CD14-positive monocyte (primary cell): ENCODE data around the gene CCNL1. TPM values are rescaled to one million over a fixed set of nuclear protein-coding genes. Genes with fewer than 3 reads are reported as not detected.

Experiments
- DNase-seq, 3 donors: peaks; one replicate each; pipeline ENCODE4 v3.0.0-alpha.2; 2011 to 2022
- H2AFZ ChIP-seq: 2 replicates; pipeline ENCODE4 v1.6.0; 2012; ENCODE audit warnings: mild to moderate bottlenecking, low read depth, low read length, inconsistent platforms; ENCODE audit not compliant: insufficient read depth, poor library complexity, severe bottlenecking
- H3K27ac ChIP-seq, 2 donors: 1 replicate in 1 of 2; 2 replicates in 1 of 2; pipeline ENCODE4 v1.5.1; 2012 to 2013; ENCODE audit warnings: low read length in 2 of 2, control low read depth in 1 of 2, inconsistent platforms in 1 of 2, low read depth in 1 of 2, mild to moderate bottlenecking in 1 of 2
- H3K27me3 ChIP-seq, 2 donors: one replicate each; pipeline versions ENCODE4 v1.6.0 to v1.6.1; 2011 to 2013; ENCODE audit warnings: low read length in 2 of 2; ENCODE audit not compliant: control insufficient read depth in 2 of 2, insufficient read depth in 2 of 2
- H3K36me3 ChIP-seq, 2 donors: replicated peaks in 1 of 2; 1 replicate in 1 of 2; 2 replicates in 1 of 2; pipeline versions ENCODE4 v1.5.1 to v1.6.1; 2012 to 2013; ENCODE audit warnings: low read length in 2 of 2, control low read depth in 1 of 2, inconsistent platforms in 1 of 2, mild to moderate bottlenecking in 1 of 2; ENCODE audit not compliant: insufficient read depth in 2 of 2, control insufficient read depth in 1 of 2
- H3K4me1 ChIP-seq, 2 donors: 1 replicate in 1 of 2; 2 replicates in 1 of 2; pipeline versions ENCODE4 v1.5.1 to v1.6.1; 2012 to 2013; ENCODE audit warnings: low read length in 2 of 2, control low read depth in 1 of 2, inconsistent platforms in 1 of 2, mild to moderate bottlenecking in 1 of 2, moderate library complexity in 1 of 2; ENCODE audit not compliant: insufficient read depth in 2 of 2, control insufficient read depth in 1 of 2
- H3K4me2 ChIP-seq: replicated peaks from 2 replicates; pipeline ENCODE3; 2012; ENCODE audit warnings: low read length, moderate library complexity, mild to moderate bottlenecking; ENCODE audit not compliant: poor library complexity, severe bottlenecking; ENCODE audit errors: extremely low read depth
- H3K4me3 ChIP-seq, 3 experiments: fragments of 200-600 bp in 1 of 3; sonication (generic) in 1 of 3; replicated peaks in 1 of 3; 1 replicate in 2 of 3; 2 replicates in 1 of 3; pipeline ENCODE4 v1.5.1; 2011 to 2013; ENCODE audit warnings: low read length in 3 of 3, mild to moderate bottlenecking in 3 of 3, control low read depth in 2 of 3, low read depth in 2 of 3, inconsistent platforms in 1 of 3, moderate library complexity in 1 of 3
- H3K79me2 ChIP-seq: 2 replicates; pipeline ENCODE4 v1.6.0; 2012; ENCODE audit warnings: mild to moderate bottlenecking, control low read depth, inconsistent platforms, low read length, moderate library complexity; ENCODE audit not compliant: insufficient read depth
- H3K9ac ChIP-seq: 2 replicates; pipeline ENCODE4 v1.6.0; 2017; ENCODE audit warnings: low read length, mild to moderate bottlenecking; ENCODE audit not compliant: insufficient read depth, poor library complexity, severe bottlenecking
- H3K9me3 ChIP-seq, 2 donors: replicated peaks in 1 of 2; 1 replicate in 1 of 2; 2 replicates in 1 of 2; pipeline versions ENCODE4 v1.5.1 to v1.6.1; 2012 to 2013; ENCODE audit warnings: low read length in 2 of 2, control low read depth in 1 of 2; ENCODE audit not compliant: control insufficient read depth in 1 of 2, insufficient read depth in 1 of 2
- H4K20me1 ChIP-seq: 2 replicates; pipeline ENCODE4 v1.6.0; 2012; ENCODE audit warnings: mild to moderate bottlenecking, low read length, control low read depth, moderate library complexity; ENCODE audit not compliant: insufficient read depth
- H3K27ac Mint-ChIP-seq, 7 donors: one replicate each; pipeline ENCODE4 v1.8.0; 2020; ENCODE audit warnings: mild to moderate bottlenecking in 7 of 7, mixed read lengths in 7 of 7, moderate library complexity in 6 of 7, inconsistent platforms in 2 of 7
- H3K27me3 Mint-ChIP-seq, 3 donors: one replicate each; pipeline ENCODE4 v1.8.0; 2021 to 2022; ENCODE audit warnings: low read depth in 3 of 3, mild to moderate bottlenecking in 3 of 3, mixed read lengths in 3 of 3, moderate library complexity in 3 of 3, inconsistent platforms in 1 of 3
- H3K36me3 Mint-ChIP-seq, 2 donors: one replicate each; pipeline ENCODE4 v1.8.0; 2020; ENCODE audit warnings: mixed read lengths in 2 of 2, inconsistent platforms in 1 of 2, mild to moderate bottlenecking in 1 of 2
- H3K4me1 Mint-ChIP-seq: one replicate; pipeline ENCODE4 v1.8.0; 2020; ENCODE audit warnings: mild to moderate bottlenecking, mixed read lengths
- H3K4me3 Mint-ChIP-seq, 2 donors: one replicate each; pipeline ENCODE4 v1.8.0; 2020; ENCODE audit warnings: mild to moderate bottlenecking in 2 of 2, mixed read lengths in 2 of 2, moderate library complexity in 1 of 2
- H3K9me3 Mint-ChIP-seq, 7 donors: one replicate each; pipeline ENCODE4 v1.8.0; 2020 to 2022; ENCODE audit warnings: mixed read lengths in 7 of 7, mild to moderate bottlenecking in 6 of 7, moderate library complexity in 6 of 7, inconsistent platforms in 2 of 7
- WGBS: methylation state at CpG from one replicate; pipeline ENCODE4 v1.1.5; 2013; ENCODE audit warnings: missing lambda C conversion rate; ENCODE audit not compliant: insufficient coverage; 5-methylcytosine and 5-hydroxymethylcytosine counted together
- intact Hi-C, 2 donors: fragments of 100-400 bp; cut with micrococcal nuclease; formaldehyde crosslinking; loops; one replicate each; pipeline versions ENCODE4 v1.15.0 to v1.15.1; 2023
- polyA plus RNA-seq, 3 donors: library from polyadenylated mRNA; depleted of rRNA in 1 of 3; unstranded in 2 of 3; stranded (reverse) in 1 of 3; fragments of 300-500 nt in 2 of 3; fragments of >200 nt in 1 of 3; fragmentation: Illumina TruSeq in 2 of 3; gene quantifications; 1 replicate in 2 of 3; 2 replicates in 1 of 3; pipeline ENCODE4 v1.2.3, GENCODE V29; 2012 to 2021
- TF ChIP-seq, protein P1 (sequence below): fragments of 200-600 bp; IDR thresholded peaks from one replicate; pipeline ENCODE4 v1.8.0; 2022; ENCODE audit warnings: antibody characterized with exemption, mild to moderate bottlenecking

CCNL1 gene
- polyA plus RNA-seq, 3 donors: 32.0 to 751 (median 42.3) TPM

DNA sequence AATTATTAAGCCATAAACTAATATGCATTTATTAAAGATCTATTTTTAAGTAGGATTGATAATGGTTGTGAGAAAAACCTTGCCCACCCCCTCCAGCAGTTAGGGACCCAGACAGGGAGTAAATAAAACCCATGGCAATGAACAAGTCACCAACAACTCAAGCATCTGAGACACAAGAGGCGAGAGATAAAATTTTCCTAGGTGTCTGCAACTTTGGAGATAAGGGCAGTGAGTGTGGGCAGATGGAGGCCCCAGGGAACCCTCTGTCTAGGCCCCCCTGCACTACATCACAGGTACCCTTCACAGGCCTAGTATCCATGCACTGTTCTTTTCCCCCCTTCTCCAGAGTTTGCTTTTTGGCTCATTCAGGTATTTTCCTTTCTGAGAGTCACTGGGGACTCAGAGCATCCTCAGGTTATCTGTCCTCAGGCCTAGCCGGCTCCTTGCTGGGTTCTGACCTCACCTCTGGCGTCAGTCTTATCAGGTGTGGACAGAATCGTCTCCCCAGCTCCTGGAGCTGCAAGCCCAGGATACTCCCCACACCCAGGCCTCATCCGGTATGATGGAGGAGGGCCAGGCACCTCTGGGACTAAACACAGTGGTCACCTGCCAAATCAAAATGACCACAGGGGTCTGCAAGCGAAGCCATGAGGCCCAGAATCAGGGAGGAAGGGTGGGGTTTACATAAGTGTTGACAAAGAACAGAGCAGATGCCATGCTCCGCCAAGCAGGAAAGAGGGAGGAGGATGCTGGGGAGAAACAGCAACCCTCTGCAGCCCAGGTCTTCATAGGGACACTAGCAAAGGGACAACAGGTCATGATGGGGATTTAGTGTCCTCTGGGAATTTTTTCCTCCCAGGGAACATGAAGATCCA, 50.4 kb downstream of the CCNL1 start:
- no peak for DNase-seq
- intact Hi-C loops: no loop called here
- Histone ChIP-seq H2AFZ (no peak overlapping the region), H3K9ac (no peak overlapping the region), H3K27ac (no peak overlapping the region), H3K4me2 (no peak overlapping the region), H4K20me1 (no peaks in the 10 kb centered on the region), H3K36me3 (no peaks in the 10 kb centered on the region), H3K79me2 (no peaks in the 10 kb centered on the region), H3K27me3 (no peaks in the 10 kb centered on the region), H3K4me1 (no peaks in the 10 kb centered on the region), H3K4me3 (no peak overlapping the region), H3K9me3 (no peaks in the 10 kb centered on the region)
- TF ChIP-seq, protein P1, sequence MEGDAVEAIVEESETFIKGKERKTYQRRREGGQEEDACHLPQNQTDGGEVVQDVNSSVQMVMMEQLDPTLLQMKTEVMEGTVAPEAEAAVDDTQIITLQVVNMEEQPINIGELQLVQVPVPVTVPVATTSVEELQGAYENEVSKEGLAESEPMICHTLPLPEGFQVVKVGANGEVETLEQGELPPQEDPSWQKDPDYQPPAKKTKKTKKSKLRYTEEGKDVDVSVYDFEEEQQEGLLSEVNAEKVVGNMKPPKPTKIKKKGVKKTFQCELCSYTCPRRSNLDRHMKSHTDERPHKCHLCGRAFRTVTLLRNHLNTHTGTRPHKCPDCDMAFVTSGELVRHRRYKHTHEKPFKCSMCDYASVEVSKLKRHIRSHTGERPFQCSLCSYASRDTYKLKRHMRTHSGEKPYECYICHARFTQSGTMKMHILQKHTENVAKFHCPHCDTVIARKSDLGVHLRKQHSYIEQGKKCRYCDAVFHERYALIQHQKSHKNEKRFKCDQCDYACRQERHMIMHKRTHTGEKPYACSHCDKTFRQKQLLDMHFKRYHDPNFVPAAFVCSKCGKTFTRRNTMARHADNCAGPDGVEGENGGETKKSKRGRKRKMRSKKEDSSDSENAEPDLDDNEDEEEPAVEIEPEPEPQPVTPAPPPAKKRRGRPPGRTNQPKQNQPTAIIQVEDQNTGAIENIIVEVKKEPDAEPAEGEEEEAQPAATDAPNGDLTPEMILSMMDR: no peak
- Mint-ChIP-seq H3K36me3 (no peaks in the 10 kb centered on the region), H3K4me1 (no peaks in the 10 kb centered on the region), H3K27me3 (peaks cover 2% of the 10 kb centered on the region in 3 donors), H3K9me3 (no peaks in the 10 kb centered on the region), H3K4me3 (no peak overlapping the region), H3K27ac (no peak overlapping the region)
- 82% methylated on average over 5 of the region's 7 CpGs for WGBS

GRCh38 chr3:157107644-157108133, 52.3 kb downstream of the CCNL1 start:
- H3K36me3 ChIP-seq: no peaks in the 10 kb centered on the region
- no peak for DNase-seq
- Mint-ChIP-seq H3K36me3 (no peaks in the 10 kb centered on the region), H3K27ac (no peak overlapping the region), H3K4me3 (no peak overlapping the region), H3K27me3 (peaks cover 2% of the 10 kb centered on the region in 3 donors), H3K4me1 (no peaks in the 10 kb centered on the region), H3K9me3 (no peaks in the 10 kb centered on the region)
- H3K79me2 ChIP-seq: no peaks in the 10 kb centered on the region
- no peaks in the 10 kb centered on the region for H3K4me1 ChIP-seq
- no peak overlapping the region for H3K4me2 ChIP-seq
- H3K27ac ChIP-seq: no peak overlapping the region
- no peaks in the 10 kb centered on the region for H4K20me1 ChIP-seq
- no peaks in the 10 kb centered on the region for H3K27me3 ChIP-seq
- no peak overlapping the region for H3K9ac ChIP-seq
- TF ChIP-seq, protein P1: no peak
- H3K4me3 ChIP-seq: no peak overlapping the region
- WGBS: 65% methylated on average over 3 of the region's 5 CpGs
- H2AFZ ChIP-seq: no peak overlapping the region
- intact Hi-C loops: no loop called here
- H3K9me3 ChIP-seq: no peaks in the 10 kb centered on the region
